HG03469 (cell line): ENCODE data around the gene FGFR3.

ENCODE experiments used
- ATAC-seq: cut with Tn5 transposase; IDR thresholded peaks from one replicate; pipeline ENCODE4 v1.9.1; 2021; ENCODE audit warnings: mild to moderate bottlenecking, moderate library complexity, moderate number of reproducible peaks; ENCODE audit not compliant: unreplicated experiment

Gene FGFR3

GRCh38 chr4:1792832-1793495 lies at the start of gene FGFR3:
FGFR3 (plus strand) TSS chr4:1793293; CDS start chr4:1793935, 642 bp downstream.
- ATAC-seq: no peak

- ATAC-seq: no peak
Measured at GRCh38 chr4:1743551-1743950, 49.5 kb upstream of the FGFR3 start.

GRCh38 chr4:1743975-1744374 lies 49.1 kb upstream of the FGFR3 start:
- no peak for ATAC-seq

- ATAC-seq: no peak
Measured at GRCh38 chr4:1744552-1744951, 48.5 kb upstream of the FGFR3 start.

GRCh38 chr4:1745165-1745564 lies 47.9 kb upstream of the FGFR3 start:
- no peak for ATAC-seq

DNA sequence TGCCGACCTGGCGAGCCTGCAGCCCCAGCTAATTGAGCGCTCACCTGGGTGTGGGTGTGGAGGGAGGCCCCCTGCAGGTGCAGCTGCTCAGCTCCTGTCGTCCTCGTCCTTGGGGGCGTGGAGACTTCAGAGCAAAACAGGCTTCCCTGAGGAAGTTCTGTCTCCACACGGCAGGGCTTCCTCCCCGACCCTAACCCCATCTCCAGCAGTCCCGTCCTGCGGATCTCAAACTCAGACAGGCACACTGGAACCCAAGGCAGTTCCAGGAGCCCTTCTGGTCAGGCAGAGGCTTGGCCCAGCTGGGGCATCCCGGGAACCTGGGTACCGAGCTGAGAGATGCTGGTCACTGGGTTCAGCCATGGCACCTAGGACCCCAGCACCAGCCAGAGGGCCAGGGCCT lies 47.4 kb upstream of the FGFR3 start:
- ATAC-seq: no peak

DNA sequence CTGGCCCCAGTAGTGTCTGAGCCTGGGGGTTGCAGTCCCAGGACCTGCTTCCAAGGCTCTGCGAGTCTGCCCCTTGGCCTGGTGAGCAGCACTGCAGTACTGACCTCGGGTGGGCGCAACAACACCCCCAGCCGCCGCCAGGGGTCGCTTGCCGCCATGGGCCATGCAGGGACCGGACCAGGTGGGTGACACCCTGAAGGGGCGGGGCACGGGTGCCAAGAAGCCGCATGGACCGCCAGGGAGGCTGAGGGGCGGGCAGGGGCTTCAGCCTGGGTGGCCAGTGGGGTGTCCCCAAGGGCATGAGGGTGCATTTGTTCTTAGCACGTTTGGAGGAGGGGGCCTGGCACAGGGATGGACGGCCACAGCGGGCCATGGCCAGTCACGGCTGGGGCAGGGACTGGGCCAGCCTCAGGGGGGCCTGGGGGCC lies 46.8 kb upstream of the FGFR3 start:
- ATAC-seq: no peak

- no peak for ATAC-seq
Measured at GRCh38 chr4:1746919-1747602, 46.0 kb upstream of the FGFR3 start.

- ATAC-seq: no peak
Measured at GRCh38 chr4:1747603-1747967, 45.5 kb upstream of the FGFR3 start.

DNA sequence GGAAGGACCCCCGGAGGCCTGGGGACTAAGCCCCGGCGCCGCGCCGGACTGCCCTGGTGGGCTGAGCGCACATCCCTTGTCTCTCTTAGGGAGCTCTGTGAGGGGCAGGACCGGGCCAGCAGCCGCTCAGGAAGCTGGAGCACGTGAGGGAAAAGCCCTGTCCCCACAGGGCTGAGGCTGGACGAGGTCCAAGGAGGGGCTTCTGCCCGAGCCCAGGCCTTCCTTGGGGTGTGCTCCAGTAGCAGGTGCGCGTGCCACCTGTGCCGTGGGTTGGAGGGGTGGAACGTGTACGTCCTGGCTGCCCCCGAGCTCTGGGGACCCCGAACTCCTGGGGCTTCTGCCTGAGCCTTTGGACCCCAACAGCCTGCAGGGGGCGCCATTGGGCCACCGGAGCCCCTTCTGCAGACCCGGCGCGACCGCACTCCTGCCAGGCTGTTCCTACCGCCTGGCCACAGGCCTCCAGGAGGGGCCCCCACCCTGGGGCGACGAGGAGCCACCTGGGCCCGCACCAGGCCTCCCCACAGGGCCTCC lies 44.6 kb upstream of the FGFR3 start:
- no peak for ATAC-seq

GRCh38 chr4:1749370-1749769 lies 43.7 kb upstream of the FGFR3 start:
- no peak for ATAC-seq

DNA sequence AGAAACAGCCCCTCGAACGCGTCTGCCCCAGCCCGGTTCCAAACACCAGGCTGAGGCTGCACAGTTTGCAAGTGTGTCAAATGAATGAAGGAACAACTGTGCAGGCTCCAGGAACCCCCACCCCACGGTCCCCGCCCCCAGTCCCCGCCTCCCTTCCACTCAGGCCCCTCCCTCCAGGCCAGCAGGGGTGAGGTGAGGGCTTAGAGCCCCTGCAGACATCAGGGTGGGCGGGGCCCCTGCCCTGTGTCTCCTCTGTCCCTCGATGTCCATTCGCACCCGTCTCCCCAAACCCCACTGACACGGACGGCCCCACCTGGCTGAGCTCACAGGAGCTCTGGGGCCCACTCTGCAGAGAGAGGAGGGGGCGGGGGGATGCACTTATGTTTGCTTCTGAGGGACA lies 43.3 kb upstream of the FGFR3 start:
- no peak for ATAC-seq

DNA sequence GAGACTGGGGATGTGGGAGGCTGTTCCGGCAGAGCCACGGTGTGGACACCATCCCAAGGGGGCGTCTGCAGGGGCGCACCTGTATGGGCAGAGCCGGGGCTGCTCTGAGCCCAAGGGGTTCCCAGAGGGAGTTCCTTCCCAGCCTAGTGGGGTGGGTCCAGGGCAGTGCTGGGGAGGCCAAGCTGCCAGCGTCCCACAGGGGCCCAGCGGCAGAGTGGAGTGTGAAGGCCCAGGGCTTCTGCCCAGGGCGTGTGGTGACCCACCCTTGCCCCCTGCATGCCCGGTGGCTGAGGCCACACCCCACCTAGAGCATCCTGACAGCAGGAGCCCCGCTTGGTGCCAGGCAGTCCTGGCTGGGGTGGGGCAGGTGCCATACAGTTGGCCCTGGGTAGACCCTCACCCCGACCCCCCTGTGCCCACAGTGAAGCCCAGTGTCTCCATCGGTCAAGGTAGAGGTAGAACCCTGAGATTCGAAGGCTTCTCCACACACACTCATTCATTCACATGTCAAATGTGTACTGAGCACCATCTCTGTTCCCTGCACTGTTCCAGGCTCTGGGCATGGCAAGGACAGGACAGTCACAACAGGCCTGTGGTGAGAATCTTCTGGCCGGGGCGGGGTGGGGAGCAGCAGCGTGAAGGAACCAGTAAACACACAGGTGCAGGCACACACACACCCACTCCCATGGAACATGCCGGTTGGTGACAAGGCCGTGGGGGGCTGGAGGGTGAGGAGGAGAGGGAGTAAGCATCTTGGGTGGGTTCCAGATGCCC lies 42.5 kb upstream of the FGFR3 start:
- ATAC-seq: no peak

GRCh38 chr4:1751155-1751918 lies 41.8 kb upstream of the FGFR3 start:
- no peak for ATAC-seq

DNA sequence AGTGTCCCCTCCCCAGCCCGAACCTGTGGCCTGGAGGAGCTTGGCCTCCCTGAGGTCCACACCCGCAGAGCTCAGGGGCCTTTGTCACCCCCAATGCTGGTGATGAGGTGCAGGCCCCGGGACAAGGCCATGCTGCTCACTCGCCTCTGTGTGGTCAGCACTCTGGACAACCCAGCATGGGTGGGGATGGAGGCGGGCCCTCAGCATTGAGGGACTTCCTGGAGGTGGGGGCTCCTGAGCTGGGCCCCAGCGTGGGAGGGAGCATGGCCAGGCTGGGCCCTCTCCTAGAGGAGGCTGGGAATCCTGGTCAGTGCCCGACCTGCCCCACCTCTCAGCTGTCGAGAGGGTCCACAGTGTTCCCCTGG lies 41.2 kb upstream of the FGFR3 start:
- ATAC-seq: no peak

DNA sequence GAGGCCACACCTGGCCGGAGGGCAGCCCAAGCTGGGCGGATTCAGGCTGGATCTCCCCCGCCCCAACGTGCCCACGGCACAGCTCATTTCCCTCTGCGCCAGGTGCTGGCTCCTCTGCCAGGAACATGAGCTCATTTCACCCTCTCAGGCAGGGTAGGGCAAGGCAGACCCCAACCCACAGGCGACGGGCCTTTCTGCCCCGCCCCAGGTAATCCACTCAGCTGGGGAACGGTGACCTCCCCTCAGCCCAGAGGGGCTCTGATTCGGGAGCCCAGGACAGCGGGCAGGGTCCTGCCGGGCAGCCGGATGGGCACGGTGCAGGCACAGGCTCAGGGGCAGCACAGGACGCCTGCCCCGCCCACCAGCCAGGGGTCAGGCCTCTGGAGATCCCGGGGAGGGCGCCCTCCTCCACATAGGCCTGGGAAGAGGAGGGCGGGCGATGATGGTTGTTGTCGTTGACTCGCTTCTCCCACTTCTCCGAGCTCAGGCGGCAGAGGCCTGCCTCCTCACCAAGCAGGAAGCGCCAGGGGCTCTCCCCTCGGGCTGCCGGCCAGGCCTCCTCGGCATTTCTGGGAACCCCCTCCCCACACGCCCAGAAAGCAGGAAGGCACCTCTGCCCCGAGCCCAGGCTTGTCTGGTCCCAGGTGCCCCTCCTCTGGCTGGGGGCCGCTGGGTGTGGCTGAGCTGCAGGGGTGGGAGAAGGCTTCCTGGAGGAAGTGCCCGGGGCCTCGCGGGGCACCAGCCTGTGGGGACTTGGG lies 40.6 kb upstream of the FGFR3 start:
- ATAC-seq: no peak

DNA sequence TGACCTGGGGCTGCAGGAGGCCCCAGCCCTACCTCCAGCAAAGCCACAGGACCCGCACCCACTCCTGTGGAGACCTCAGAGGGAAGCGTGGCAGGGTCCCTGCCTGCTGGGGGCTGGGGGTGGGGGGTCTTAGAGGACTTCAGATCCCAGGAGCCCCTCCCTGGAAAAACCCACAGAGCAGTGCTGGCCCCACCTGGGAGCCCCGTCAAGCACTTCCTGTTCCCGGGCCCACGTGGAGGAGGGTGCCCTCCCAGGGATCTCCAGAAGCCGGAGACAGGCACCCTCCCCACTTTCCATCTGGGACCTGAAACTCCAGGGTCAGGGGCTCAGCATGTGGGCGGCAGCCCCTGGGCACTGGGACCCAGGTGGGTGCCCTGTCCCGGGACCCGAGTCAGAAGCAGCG lies 39.8 kb upstream of the FGFR3 start:
- ATAC-seq: no peak

DNA sequence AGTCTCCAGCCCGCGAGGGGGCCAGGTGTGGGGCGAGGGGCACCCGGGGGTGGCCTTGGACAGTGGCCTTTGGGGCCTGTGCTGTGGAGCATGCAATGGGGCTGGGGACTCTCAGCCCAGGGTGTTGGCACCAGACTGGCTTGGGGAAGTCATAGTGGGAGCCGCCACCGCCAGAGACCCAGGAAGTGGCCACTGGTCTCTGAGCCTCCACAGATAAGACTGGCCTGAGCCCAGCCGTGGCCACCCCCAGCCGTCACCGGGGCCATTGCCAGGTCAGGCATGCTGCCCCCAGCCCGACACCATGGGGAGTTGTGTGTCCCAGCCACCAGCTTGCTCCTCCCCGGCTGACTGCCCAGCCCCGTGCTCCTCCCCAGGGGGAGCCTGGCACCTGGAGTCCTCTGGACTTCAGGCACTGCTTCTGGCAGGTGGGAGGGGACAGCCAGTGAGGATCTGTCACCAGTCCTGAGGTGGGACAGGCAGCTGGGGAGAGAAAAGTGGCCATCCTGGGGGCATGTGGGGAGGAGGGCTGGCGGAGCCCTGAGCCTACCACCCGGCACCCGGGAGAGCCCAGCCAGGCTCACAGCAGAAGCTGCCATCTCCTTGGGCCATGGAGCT lies 39.3 kb upstream of the FGFR3 start:
- ATAC-seq: no peak

DNA sequence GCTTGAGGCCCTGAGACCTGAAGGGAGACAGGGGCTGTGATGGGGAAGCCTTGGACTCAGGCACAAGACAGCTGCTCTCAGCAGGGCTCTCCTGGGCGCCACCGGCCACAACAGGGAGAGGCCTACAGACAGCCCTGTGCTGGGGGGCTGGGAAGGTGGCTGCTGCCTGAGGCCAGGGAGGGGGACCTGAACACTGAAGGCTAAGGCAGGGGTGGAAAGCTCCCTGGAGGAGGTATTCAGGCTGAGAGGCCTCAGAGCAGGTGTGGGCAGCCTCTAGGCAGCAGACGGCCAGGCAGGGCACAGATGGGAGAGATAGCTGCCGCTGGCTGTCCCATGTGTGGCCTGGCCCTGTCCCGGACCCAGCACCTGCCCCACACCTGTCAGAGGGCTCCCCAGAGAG lies 38.8 kb upstream of the FGFR3 start:
- ATAC-seq: no peak

- ATAC-seq: no peak
Measured at GRCh38 chr4:1755297-1755696, 37.8 kb upstream of the FGFR3 start.
